NK-92 treated with Interleukin-12 subunit alpha and Interleukin-12 subunit beta, amount 100 ng/mL, for 24 hours (cell line): ENCODE measurements around the gene ARID3A.

Experiments
- DNase-seq: peaks from one replicate; lab custom pipeline; 2025; lab: John Stamatoyannopoulos, UW

ARID3A gene

DNA sequence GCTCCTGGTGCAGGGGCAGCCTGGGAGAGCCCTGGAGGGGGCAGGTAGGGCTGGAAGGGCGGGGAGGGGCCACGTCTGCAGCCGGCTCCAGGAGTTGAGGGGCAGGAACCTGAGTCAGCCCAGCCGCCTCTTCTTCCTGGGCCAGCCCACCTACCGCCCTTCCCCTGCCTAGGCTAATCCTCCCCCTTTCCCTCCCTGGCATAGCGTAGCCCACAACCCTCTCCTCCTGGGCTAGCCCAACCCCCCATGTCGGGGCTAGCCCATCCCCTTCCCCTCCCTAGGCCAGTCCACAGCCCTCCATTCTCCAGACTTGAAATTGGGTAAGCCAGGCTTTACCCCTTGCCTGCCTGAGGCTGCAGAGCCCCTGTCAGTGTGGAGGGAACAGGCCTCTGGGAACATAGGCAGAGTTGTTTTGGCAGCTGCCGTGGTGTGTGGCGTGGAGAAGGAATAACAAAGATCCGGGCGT, 37.7 kb downstream of the ARID3A start:
- no peak for DNase-seq

GRCh38 chr19:964116-964520, 38.3 kb downstream of the ARID3A start:
- no peak for DNase-seq

DNA sequence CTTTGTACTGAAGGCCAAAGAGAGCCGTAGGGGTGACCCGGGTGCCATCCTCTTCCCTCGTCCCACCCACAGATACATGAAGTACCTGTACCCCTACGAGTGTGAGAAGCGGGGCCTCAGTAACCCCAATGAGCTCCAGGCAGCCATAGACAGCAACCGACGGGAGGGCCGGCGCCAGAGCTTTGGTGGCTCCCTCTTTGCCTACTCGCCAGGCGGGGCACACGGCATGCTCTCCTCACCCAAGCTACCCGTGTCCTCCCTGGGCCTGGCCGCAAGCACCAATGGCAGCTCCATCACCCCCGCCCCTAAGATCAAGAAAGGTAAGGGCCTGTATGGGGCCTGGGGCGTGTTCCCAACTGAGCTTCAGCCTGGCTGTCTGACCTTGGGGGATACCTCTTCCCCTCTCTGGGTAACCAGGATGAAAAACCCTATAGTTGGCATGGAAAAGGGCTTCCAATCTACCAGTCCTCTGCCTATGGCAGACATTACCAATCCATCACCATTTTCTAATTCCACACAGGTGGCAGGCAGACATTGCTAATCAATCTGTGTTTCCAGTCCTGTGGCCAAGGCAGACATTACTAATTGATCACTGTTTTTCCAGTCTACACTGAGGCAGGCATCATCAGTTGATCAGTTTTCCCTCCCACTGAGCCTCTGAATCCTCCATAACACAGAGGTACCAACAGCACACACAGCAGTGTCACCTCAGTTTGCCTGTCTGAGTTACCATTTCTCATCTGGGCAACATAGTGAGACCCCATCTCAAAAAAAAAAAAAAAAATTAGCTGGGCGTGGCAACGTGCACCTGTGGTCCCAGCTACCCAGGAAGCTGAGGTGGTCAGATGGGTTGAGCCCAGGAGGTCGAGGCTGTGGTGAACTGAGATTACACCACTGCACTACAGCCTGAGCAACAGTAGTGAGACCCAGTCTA, 39.2 kb downstream of the ARID3A start:
- DNase-seq: no peak

- no peak for DNase-seq
Observed at GRCh38 chr19:966485-967088, 40.8 kb downstream of the ARID3A start.

DNA sequence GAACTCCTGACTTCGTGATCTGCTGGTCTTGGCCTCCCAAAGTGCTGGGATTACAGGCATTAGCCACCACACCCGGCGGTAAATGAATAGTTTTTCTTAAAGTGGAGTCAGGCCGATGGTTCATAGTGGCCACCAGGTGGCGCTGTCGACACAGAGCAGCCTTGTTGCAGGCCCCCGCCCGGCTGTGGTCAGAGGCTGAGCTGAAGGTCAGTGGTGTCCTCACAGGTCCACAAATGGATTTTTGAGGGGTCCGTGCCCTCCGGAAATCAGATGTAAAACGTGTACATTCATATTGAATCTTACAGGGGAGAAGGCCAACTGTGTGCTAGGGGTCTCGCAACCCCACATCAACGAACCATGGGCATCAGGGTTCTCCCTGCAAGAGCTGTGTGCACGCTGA, 44.9 kb downstream of the ARID3A start:
- DNase-seq: no peak

GRCh38 chr19:971795-972194, 46.0 kb downstream of the ARID3A start:
- no peak for DNase-seq

DNA sequence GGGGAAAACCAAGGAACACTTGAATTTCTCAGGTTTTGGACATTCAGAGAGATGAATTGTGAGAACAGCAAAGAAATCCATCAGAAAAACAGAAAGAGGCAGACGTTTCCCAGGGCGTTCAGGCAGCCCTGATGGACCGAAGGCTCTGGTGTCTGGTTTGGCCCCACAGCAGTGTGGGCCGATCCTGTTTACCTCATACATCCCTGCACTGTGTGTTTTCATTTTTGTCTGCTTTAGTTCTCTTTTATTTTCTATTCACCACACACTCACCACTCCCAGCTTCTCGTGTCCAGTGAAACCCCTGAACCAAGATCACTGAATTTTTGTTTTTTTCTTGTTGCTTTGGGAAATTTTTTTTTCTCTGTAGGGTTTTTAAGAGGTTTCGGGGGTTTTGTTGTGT, 46.4 kb downstream of the ARID3A start:
- no peak for DNase-seq

DNA sequence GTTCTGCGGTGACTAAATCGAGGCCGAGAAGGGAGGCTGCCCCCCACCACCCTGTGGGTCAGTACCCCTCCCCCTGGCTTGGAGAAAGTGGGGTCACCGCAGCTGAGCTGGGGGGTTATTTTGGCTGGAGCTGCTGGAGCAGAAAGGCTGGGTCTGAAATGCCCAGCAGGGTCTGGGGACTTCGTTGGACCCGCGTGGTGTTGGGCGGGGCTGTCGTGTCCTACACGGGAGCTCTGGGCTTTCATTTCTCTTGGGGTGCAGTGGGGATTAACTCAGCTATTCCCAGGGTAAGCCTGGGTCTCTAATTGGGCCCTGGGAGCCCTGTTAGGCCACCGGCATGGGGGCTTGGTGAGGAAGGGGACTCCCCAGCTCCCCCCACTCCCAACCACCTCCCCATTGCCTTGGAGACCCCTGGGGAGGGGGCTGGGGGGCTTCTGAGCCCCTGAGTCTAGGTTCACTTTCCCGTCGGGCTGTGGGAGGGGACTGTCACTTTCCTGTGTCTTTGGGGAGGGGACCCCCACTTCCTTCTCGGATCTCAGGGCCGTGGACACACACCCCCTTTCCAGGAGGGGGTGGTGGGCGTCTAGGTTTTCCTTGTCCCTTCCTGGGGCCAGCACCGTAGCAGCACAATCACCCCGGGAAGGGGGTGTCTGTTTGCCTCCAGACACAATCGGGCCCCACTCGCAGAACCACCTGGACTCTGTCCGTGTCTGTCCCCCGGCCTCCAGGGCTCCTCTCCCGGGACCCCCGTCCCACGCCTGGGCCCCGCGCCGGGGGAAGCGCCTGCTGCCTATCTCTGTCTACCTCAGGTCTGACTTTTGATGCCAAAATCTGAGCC, 48.1 kb downstream of the ARID3A start:
- no peak for DNase-seq

DNA sequence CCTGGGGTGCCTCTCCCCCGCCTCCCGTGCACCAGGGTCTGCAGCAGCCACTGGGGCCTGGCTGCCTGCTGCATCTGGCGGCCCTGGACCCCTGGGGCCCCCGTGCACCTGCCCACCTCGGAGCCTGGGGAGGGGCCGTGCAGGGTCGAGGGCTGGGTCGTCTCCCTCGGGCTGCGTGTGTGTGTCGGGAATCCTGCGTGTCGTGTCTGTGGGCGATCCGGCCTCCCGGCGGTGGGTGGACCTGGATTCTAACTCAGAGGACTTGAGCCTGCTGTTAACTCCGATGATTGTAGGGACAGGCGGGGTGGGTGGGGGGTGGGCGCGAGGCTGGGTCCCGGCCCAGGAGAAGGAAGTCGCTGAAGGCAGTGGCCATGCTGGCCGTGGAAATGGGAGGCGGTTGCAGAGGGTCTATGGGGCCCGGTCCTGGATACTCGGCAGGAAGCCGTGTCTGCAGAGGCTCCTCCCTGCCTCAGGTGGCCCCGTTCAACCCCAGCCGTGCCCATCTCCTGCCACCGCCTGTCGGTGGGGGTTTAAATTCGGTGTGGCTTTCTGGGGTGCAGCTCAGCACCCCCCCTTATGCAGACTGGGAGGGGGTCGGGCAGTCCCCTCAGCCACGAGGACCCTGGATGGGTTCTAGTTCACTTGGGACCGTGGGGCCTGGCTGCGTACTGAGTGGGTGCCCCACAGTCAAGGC, 48.9 kb downstream of the ARID3A start:
- no peak for DNase-seq

- DNase-seq: no peak
Observed at GRCh38 chr19:976476-976875, 50.6 kb downstream of the ARID3A start.

DNA sequence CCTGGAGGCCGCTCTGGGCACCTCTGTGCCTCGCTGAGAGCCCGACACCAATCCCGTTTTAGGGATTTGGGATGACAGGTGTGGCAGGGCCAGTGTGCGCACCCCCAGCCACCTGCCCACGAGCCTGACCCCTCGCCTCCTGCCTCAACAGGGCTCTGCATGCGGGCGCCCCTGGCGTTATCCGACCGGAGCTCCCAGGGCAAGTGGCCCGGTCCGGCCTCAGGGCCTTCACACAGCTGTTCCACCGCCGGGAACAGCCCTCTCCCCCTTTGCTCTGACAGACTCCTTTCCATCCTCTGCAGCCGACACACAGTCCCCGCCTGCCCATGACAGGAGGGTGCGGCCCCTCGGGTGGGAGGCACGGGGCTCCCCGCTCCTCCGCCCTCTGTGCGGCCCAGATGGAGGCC, 51.2 kb downstream of the ARID3A start:
- no peak for DNase-seq

- no peak for DNase-seq
Observed at GRCh38 chr19:979318-979741, 53.5 kb downstream of the ARID3A start.

DNA sequence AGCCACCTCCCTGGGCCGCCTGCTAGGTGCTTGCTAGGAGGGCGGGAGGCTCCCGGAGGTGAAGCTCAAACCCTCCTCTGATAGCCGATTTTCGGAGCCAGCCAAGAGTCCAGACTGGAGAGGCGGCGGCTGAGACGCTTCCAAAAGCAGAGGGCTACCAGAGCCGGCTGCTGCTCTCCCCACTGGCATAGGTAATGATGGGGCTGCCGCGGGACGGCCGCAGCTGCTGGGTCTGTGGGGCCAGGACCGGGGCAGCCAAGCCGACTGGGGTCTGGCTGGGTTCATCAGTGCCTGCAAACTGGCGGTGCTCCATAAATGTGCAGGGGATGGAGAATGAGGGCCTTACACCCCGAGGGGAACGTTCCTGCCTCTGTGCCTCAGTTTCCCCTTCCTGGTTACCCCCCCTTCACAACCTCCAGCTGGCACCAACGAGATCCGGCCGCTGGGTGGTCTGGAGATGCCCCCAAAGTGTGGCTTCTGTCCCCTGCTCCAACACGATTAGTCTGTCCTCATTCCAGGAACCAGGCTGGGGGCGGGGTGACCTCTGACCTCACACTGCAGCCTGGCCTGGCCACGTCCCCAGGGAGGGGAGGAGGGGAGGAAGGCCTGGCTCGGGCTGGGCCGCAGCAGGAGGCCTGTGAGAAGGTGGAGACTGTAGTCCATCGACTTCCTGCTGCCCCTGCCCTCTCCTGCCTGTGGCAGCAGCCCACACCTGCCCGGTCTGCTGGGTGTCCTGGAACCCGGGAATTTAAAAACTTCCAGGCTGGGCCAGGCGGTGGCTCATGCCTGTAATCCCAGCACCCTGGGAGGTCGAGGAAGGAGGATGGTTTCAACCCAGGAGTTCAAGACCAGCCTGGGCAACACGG, 54.5 kb downstream of the ARID3A start:
- no peak for DNase-seq

DNA sequence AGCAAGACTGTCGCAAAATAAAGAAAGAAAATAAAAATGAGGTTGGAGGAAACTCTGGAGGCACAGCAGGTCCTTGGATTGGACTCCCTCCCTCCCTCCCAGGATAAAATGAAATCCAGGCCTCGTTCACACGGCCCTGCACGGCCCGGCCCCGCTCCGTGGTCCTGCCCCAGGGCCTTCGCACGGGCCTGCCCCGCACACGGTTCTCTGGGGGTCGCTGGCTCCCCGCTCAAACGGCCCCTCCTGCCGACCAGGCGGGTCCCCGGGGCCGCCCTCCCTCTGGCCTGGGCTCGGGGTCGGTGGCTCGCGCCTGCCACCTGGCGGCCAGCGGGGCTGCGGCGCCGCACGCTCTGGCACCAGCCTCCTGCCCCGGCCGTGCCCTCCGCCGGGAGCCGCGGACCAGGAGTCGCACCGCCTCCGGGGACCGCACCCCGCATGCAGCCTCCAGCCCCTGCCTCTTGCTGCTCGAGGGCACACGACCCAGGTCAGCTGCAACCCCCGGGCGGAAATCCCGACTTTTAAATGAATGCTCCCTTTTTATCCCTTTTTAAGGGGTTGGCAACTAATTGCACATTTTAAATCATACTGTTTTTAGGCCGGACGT, 56.8 kb downstream of the ARID3A start:
- DNase-seq: peak; percentile 59

DNA sequence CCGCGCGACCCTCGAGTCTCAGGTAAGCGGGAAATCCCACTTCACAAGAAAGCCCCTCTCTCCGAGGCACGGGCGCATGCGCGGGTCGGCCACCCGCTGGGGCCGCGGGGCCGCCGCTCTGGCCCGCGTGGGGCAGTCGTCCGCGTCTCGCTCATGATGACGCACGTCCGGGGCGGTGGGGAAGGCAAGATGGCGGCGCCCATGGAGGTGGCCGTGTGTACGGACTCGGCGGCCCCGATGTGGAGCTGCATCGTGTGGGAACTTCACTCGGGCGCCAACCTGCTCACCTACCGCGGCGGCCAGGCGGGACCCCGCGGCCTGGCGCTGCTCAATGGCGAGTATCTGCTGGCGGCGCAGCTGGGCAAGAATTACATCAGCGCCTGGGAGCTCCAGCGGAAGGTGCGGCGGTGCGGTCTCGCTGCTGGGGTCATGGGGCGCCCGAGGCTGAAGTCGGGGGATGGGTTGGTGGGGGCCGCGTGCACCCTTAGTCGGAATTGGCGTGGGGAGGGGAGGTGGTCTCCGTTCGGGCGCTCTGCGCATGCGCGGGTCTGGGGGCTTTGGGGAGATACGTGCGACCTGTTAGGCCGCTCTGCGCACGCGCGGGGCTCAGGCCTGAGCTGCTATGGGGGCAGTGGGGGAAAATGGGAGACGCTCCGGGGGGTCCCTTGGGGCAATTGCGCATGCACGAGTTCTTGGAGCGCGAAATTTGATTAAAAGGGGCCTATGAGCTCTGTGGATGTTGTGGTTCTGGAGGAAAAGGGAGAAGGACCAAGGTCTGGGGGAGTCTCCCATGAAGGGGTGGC, 58.5 kb downstream of the ARID3A start, which contains the start of gene WDR18:
TSS of gene WDR18 (plus strand) at position 181 of the 803 bp plus-strand sequence. CDS start at position 190, 9 bp downstream.
- DNase-seq: peak; percentile 86

- DNase-seq: no peak
Observed at GRCh38 chr19:986083-986482, 60.2 kb downstream of the ARID3A start.

- DNase-seq: no peak
Observed at GRCh38 chr19:988081-988480, 62.2 kb downstream of the ARID3A start.

DNA sequence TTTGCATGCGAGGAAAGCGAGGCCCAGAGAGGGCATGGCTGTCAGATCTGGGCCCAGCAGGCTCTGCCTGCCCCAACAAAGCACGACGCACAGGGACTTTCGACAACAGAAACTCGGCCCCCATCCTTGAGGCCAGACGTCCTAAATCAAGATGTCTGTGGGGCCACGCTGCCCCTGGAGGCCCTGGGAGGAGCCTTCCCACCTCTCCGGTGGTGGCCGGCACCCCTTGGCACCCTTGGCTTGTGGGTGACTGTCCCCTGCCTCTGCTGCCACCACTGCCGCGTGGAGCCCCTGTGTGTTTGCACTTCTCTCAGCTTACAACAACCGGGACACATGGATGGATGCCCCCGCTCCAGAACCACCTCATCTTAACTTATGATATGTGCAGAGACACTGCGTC, 62.7 kb downstream of the ARID3A start:
- no peak for DNase-seq

DNA sequence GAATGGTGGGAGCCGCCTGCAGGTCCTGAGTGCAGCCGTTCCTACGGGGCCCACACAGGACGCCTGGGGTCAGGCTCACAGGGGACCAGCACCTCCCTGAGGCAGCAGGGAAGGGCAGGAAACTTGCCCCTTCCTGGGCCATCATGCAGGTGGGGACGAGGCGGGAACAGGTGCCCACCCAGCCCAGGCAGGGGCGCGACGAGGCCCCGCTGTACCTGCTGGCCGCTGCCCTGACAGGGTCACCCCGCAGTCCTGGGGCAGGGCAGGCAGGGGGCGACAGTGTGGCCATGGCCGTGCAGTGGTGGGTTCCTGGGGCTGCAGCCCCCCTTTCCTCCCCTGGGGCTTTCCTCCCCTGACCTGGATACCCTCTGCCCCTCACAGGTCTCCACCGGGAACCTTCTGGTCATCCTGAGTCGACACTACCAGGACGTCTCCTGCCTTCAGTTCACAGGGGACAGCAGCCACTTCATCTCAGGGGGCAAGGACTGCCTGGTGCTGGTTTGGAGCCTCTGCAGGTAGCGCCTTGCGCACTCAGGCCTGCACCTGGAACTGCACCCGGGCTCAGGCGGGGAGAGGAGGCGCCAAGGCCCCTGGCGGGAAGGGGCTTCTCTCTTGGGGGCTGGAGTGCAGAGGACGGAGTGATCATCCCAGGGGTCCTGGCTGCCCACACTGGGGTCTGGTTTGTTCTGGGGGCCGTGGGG, 63.7 kb downstream of the ARID3A start:
- DNase-seq: no peak
